Cardiac fibroblast (primary cell): ENCODE results near the gene PDK2.

Experiments used
- DNase-seq, 2 donors: peaks; one replicate each; pipeline versions ENCODE4 v3.0.0 to v3.0.0-alpha.2; 2010; ENCODE audit warnings: low read depth in 2 of 2
- H3K4me3 ChIP-seq, 2 donors: replicated peaks in 1 of 2; 1 replicate in 1 of 2; 2 replicates in 1 of 2; pipeline ENCODE4 v1.5.1; 2011; ENCODE audit warnings: low read depth in 2 of 2, low read length in 2 of 2, mild to moderate bottlenecking in 2 of 2, moderate library complexity in 1 of 2
- CTCF ChIP-seq: IDR thresholded peaks from one replicate; pipeline ENCODE4 v1.5.1; 2011; ENCODE audit warnings: low read depth, mild to moderate bottlenecking, low read length, inconsistent platforms

Gene PDK2

GRCh38 chr17:50128441-50129352 lies 33.5 kb downstream of the PDK2 start:
- peak overlapping the region; percentile 44 to 60 for H3K4me3 ChIP-seq
- DNase-seq: peak in 1 of 2 donors; percentile 41
- TF ChIP-seq CTCF: no peak

GRCh38 chr17:50129353-50129727 lies 34.2 kb downstream of the PDK2 start:
- no peak for TF ChIP-seq CTCF
- H3K4me3 ChIP-seq: peak overlapping the region; percentile 44 to 60
- no peak for DNase-seq

- DNase-seq: peak; percentile 48 to 57
- H3K4me3 ChIP-seq: peak within 1 kb of the TSS; percentile 46 to 60
- no peak for TF ChIP-seq CTCF
Measured at GRCh38 chr17:50129728-50130558, 34.8 kb downstream of the PDK2 start, which contains the start of gene SAMD14. Gene SAMD14, minus strand, starts transcription at chr17:50130160. Its CDS starts 5,201 bp downstream, at chr17:50124959.

- peak overlapping the region in 1 of 2 donors; percentile 60 for H3K4me3 ChIP-seq
- no peak for TF ChIP-seq CTCF
- DNase-seq: no peak
Measured at GRCh38 chr17:50130559-50131305, 35.6 kb downstream of the PDK2 start.

GRCh38 chr17:50132104-50132794 lies 37.1 kb downstream of the PDK2 start:
- no peak for TF ChIP-seq CTCF
- no peak overlapping the region for H3K4me3 ChIP-seq
- no peak for DNase-seq
